AG04449 (cell line): ENCODE measurements around the gene EXD3.

Experiments used
- CTCF ChIA-PET: fragments of 350-600 bp; formaldehyde crosslinking; extraction: SDS; loops from one replicate; lab custom pipeline; 2021; ENCODE audit warnings: antibody characterized with exemption; lab: Yijun Ruan, JAX
- POLR2A ChIA-PET: fragments of 400-600, 350-600 bp; formaldehyde crosslinking; extraction: SDS; loops from one replicate; lab custom pipeline; 2020; ENCODE audit warnings: antibody characterized with exemption, inconsistent platforms; lab: Yijun Ruan, JAX
- DNase-seq: peaks from one replicate; pipeline ENCODE4 v3.0.0-alpha.2; 2010; ENCODE audit warnings: low read depth, low spot score
- H3K4me3 ChIP-seq: 2 replicates; pipeline ENCODE4 v1.5.1; 2011; ENCODE audit warnings: low read depth, mild to moderate bottlenecking, control low read depth, low read length
- CTCF ChIP-seq: IDR thresholded peaks from one replicate; pipeline ENCODE4 v1.5.1; 2011; ENCODE audit warnings: mild to moderate bottlenecking, moderate library complexity, low read length, control low read depth, inconsistent platforms; ENCODE audit not compliant: insufficient read depth; ENCODE audit errors: missing control alignments

EXD3 gene

GRCh38 chr9:137393176-137394150 is 29.5 kb downstream of the EXD3 start:
- no peak for DNase-seq
- no peak for TF ChIP-seq CTCF
- ChIA-PET POLR2A (no interaction called here), CTCF (no interaction called here)
- no peak overlapping the region for H3K4me3 ChIP-seq

DNA sequence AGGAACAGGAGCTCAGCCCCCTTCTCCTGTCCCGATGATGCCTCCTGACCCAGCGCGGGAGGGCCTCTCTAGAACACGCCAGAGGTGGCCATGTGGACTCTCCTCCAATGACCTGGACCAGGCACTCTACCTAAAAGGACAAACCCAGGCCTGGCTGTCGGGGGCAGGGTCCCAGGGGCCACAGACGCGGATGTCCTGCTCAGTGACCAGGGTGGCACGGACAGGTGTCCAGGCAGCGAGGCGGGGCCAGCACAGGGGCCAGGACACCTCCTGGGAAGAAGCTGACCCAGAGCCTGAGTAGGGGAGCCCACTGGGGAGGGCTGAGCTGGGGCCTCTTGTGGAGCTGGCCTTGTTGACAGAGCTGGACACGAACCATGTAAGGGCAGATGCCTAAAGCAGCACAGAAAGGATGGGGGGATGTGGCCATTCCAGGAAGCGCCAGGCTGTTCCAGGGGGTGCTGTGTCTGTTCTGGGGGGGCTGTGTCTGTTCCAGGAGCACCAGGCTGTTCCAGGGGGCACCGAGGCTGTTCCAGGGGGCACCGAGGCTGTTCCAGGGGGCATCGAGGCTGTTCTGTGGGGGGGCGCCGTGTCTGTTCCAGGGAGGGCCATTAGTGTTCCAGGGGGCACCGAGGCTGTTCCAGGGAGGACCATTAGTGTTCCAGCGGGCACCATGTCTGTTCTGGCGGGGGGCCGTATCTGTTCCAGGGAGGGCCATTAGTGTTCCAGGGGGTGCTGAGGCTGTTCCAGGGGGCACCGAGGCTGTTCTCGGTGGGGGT is 30.5 kb downstream of the EXD3 start:
- CTCF ChIA-PET: no interaction called here
- no peak for DNase-seq
- POLR2A ChIA-PET: no interaction called here

DNA sequence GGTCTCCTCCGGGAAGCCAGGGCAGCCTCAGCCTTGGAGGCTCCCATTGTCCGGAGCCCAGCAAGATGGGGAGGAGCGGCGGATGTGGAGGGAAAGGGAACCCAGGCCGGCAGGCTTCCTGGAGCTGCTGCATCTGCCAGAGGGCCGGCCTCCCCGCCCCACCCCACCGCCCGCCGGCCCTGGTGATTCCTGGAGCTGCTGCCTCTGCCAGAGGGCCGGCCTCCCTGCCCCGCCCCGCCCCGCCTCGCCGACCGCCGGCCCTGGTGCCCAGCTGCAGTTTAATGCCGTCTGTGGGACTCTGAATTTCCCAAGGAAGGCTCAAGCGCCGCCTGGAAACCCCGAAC is 31.6 kb downstream of the EXD3 start:
- POLR2A ChIA-PET: no interaction called here
- no peak for DNase-seq
- H3K4me3 ChIP-seq: no peak overlapping the region
- no peak for TF ChIP-seq CTCF
- CTCF ChIA-PET: no interaction called here

More for the DNA sequence above, 30.5 kb downstream of the EXD3 start:
- TF ChIP-seq CTCF: no peak
- H3K4me3 ChIP-seq: no peak overlapping the region

- H3K4me3 ChIP-seq: no peak overlapping the region
- no peak for DNase-seq
- ChIA-PET CTCF (no interaction called here), POLR2A (no interaction called here)
- TF ChIP-seq CTCF: no peak
Observed at GRCh38 chr9:137390553-137391410, 32.2 kb downstream of the EXD3 start.

GRCh38 chr9:137389428-137389746 is 33.6 kb downstream of the EXD3 start:
- TF ChIP-seq CTCF: no peak
- no peak overlapping the region for H3K4me3 ChIP-seq
- ChIA-PET POLR2A (no interaction called here), CTCF (no interaction called here)
- no peak for DNase-seq
